CD4-positive, alpha-beta T cell treated with Interferon gamma for 1 hour (primary cell): ENCODE measurements around the gene DGKB.

ENCODE experiments used
- DNase-seq: peaks from one replicate; pipeline ENCODE4 v3.0.0-alpha.2; 2020

DGKB gene

DNA sequence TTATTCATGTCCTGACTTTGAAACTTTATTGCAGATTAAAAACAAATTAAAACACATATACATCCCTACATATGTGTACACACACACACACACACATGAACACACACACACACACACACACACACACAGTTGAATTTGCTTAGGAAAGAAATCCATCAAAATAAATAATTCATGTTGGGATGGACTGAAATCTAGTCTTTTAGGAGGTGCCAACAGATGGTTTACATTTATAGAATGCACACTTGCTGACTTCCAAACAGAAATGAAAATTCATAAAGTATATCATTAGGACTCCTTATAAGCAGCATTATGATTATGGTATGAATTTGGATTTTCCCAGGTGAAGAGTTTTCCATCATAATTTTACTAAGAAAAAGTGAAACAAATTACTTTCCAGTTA is 642.5 kb downstream of the DGKB start:
- DNase-seq: no peak

DNA sequence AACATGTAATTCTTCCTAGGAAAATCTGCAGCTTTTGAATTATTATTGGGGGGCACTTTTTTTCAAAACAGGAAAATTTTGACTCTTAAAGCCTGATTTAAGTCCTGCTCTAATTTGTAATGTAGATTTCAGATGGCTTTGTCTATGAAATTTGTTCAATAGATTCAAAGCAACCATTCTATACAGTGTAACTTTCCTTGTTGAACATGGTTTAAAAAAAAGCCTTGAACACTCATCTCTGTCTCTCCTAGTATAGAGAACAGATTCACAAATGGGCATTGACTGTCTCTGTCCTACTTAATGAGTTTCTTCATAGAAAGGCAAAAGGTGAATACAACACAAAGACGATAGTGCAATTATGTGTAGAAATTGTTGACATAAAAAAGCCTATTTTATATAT is 643.7 kb downstream of the DGKB start:
- DNase-seq: no peak

DNA sequence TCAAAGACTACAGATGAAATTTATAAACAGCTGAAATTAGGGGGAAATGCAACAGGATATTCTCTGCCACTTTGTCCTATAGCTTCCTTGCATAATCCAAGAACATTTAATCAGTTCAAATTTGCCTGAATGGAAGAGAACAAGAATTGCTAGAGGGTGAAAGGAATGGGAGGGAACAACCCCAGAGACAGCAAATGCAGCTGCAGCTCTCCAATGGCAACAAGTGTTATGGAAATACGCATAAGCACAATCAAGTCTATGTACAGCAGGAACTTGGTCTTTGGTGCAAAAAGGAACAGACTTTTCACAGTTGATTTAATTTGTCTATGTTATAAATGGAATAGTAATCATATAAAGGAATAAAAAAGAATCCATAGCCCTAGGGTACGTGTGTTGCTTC is 644.1 kb downstream of the DGKB start:
- no peak for DNase-seq

DNA sequence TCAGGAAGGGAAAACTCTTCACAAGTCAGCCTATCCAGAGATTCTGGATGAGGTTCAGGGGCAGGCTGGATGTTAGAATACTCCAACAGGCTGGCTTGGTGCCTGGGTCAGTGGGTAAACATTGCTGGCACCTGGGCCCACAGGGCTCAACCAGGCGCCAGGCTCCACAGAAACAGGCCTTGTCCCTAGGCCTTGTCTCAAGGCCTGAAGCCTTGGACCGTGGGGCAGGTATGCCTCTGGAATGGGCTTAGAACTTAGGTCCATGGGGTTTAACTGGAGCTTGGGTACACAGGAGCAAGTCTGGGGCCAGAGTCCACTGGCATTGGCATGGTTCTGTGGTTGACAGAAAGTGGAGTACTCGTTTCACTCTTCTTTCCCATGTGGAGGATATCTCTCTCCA is 650.1 kb downstream of the DGKB start:
- DNase-seq: no peak

DNA sequence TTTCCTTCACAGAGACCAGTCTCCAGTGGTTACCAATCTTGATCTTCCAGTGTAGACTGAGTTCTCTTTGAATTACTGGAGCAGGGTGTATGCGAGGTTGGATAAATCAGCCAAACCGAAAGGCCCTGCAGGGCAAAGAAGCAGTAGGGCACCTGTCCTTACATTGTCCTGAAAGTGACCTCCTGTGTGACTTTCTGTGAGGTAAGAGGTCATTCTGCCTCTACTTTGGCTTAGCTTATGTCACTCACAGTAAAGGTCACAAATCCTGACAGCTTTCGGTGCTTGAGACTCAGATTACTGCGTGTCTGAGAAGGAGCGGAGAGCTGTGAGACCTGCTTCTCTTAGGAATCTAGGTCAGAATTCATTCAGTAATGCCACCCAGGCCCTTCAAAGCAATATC is 660.4 kb downstream of the DGKB start:
- DNase-seq: no peak

DNA sequence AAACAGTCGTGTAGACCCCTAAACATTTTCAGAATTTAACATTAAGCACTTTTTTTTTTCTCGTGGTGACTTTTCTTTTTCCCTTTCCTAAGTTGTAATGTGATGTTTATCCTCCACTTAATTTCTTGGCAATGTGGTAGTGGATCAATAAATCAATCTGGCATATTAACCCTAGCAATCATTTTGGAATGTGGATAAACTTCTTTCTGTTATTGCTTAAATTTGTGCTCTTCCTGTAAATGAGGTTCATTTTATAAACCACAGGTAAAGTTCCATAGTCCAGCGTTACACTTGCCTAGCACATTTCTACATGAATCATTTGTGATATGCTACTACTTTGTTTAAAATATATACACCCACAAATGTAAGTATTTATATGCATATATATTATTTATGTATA is 665.7 kb downstream of the DGKB start:
- DNase-seq: no peak

DNA sequence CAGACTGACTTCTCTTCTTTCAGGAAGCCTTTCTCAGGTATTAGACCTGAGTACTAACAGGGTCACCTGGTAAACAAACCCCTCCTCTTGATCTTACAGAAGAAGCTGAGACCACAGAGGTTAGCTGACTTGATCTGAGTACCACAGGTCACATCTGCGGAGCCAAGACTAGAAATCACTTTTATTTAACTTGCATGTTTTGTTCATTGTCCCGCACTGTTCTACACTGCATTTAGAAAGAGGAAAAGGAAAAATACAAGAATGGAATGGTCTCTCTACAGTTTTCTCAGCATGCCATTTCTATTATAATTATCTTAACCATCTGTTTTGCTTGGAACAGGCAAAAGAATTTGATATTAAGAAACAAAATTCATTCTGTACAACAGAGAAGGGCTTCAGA is 667.5 kb downstream of the DGKB start:
- DNase-seq: no peak

DNA sequence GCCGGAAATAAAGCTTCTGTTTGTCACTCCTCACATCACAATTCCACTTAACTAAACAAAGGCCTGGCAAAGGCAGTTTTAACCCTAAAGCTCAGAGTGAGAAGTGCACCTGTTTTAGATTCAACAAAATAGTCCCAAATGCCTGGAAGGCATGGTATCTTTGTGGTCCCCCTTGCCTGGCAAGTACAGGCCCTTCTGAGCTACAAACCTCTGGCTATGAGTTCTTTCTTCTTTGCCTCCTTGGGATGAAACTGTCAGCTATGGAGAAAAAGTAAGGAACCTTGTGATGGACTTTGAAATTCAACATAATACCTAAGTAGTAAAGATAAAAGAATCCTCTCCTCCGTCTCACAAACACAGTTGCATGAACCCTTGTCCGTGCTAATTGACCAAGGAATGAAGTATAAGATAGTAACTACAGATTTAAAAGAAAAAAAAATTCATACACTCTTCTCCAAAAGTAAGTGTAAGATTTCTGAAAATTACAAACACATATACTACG is 668.6 kb downstream of the DGKB start:
- no peak for DNase-seq

DNA sequence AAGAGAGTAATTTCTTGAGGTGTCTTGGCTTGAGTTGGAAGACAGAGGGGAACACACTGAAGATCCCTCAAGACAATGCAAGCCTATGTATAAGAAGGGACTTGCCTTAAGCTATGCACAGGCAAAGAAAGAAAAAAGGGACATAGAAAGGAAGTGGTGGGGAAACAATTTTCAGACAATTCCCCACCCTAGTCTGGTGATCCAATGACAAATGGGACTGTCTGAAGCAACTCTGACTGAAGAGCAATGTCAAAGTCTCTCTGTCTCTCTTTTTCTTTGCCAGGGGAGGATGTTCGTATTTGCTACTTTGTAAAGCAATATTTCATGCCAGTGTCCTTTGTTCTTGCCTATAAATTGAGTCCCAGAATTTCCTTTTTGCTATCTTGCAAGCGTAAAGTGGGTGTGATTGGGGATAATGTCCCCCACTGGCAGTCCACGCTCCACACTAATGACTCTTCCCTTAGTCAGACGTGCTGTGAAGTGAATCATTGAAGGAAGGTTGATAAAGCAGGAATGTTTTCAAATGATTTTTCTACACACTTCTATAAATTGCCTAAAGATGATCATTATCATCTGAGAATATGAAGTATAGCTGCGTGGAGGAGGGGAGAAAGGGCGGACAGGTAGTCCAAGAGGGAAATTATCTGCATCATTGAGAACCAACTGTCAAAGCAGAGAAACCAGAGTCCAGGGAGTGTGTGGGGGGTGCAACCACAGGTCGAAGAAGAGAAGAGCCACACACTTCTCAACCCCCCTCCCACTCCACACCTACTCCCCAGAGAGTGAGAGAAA is 669.3 kb downstream of the DGKB start:
- DNase-seq: no peak

DNA sequence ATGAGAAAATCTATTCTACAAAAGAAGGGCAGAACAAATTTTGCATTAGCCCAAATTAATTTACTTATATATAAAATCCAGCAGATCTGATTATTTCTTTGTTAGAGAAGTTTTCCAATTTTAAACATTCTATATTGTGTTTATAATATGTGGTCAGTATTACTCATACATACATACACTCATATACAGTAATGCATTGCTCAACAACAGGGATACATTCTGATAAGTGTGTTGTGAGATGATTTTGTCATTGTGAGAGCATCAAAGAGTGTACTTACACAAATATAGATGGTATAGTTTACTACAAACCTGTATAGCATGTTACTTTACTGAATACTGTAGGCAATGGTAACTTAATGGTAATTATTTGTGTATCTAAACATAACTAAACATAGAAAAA is 673.5 kb downstream of the DGKB start:
- no peak for DNase-seq

DNA sequence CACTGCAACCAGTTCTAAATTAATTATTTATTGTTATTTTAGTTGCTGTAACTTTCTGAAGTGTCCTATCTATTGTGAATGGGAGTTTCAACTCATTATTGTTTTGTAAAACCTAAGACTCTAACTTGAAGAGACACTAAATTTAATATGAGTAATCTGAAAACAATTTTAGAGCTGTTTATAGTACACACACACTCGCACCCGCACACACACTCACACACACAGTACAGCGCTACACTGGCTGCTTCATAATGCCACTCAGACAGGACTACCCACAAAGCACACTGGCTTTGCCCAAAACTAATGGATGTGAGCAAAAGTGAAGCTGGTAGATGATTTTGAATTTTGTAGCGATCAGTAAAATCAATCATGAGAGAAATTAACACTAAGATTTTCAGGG is 674.2 kb downstream of the DGKB start:
- DNase-seq: no peak

DNA sequence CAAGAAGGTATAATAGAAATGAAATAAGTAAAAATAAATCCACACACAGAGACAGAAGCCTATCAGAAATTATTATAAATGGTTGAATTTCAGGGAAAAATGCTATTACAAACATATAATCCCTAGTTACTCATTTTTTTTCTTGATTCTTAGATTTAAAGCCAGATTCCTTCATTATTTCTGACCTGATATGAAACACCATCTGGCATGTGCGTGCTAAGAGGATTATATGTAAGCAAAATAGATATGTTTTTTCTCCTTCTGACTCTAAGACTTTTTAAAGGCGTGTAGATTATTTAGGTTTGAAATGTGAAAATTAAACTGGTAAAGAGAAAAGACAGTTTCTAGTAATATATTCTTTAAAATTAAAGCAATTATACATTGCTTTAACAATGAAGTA is 676.4 kb downstream of the DGKB start:
- DNase-seq: no peak

DNA sequence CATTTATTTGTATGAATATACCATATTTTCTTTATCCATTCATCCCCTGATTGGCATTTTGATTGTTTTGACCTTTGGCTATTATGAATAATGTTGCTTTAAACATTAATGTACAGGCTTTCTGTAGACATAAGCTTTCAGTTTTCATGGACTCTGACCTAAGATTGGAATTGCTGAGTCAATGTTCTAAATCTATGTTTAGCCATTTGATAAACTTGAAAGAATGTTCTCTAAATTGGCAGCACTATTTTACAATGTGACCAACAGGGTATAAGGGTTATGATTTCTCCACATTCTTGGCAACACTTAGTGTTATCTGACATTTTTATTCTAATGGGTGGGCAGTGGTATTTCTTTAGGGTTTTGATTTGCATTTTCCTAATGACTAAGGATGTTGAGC is 683.4 kb downstream of the DGKB start:
- no peak for DNase-seq

DNA sequence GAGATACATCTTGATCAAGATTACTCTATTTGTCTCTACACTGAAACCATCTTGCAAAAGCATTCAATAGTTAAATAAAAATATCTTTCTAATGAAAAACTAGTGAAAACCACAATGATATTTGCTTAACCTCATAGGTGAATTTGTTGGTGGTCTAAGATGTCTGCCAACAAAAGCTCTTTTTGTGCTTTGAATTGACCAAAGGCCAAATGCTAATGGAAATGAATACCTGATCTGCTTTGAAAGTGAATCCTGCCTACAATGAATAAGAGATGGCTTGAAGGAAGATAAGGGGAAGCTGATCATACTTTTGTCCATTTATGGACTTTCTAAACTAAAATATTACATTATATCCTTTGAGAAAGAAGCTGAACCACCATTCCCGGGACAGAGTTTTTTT is 684.2 kb downstream of the DGKB start:
- DNase-seq: no peak

DNA sequence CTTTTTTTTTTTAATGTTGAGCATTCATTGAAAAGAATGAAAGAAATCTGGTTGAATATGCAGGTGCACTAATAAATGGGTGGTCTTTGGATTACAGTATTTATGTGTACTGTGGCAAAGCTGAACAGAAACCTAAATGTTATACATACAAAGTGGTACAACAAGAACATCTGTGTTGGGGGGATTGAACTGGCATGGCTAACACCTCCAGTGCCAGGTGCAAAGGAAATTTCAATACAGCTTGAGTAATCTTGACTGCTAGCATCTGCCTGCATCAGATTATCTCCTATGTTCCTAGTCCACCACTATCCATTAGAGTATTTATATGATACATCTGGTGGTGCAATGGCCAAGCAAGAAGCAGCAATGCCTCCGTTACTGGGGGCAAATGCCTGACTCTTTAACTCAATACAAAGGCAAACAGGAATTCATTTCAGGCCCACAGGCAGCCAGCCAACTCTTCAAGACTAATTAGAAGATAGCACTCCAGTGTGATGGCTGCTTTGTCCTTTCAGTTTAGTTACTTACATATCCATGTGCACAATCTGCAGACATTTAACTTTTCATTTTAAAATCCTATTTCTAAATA is 692.6 kb downstream of the DGKB start:
- no peak for DNase-seq

DNA sequence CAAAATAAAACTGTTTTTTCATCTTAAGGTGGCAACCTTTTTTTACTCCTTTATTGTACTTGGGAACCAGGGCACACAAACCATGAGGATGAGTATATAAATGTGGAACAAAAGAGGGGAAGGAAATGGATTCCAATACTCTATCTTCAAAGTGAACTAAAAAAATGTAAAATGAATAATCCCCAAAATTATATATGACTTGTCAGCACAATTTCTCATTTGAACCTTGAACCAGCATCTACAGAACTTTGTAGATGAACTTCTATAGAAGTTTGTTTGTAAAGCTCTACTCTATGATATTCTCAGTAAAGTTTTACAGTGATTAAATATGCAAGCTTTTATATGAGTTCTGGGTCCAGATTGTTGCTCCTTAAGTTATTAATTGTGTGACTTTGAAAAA is 694.8 kb downstream of the DGKB start:
- DNase-seq: no peak

DNA sequence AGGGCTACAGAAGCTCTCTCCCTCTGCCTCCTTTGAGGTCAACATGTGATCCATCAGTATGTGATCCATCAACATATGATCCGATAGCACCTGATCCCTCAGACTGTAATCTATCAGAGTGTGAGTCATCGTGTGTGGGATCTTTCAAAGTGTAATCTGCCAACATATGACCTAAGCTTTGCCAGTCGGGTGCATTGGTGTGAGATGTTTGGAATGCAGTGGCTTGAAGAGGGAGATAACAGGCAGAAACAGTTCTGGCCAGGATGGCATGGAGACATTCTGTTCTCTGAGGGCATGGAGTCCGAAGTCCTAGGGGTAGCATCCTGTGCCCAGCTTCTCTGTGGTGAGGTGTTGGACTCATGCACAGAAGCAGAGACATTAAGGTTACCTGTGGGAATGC is 695.4 kb downstream of the DGKB start:
- DNase-seq: no peak

DNA sequence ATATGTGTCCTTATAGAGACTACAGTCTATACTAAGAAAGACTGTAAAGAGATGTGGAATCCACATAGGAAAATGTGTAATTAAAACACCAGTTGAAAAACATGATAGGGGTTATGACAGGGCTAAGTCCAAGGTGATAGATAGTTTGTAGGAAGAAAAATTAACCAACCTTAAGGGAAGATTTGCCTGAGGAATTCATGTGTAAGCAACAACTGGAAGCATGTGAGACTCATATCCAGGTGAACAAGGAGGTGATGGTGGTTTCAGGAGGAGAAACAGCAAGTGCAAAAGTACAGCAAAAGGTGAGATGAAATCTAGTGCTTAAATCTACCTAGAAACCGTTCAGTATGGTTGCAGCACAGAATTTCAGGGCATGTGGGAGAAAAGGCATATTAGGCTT is 696.4 kb downstream of the DGKB start:
- no peak for DNase-seq

DNA sequence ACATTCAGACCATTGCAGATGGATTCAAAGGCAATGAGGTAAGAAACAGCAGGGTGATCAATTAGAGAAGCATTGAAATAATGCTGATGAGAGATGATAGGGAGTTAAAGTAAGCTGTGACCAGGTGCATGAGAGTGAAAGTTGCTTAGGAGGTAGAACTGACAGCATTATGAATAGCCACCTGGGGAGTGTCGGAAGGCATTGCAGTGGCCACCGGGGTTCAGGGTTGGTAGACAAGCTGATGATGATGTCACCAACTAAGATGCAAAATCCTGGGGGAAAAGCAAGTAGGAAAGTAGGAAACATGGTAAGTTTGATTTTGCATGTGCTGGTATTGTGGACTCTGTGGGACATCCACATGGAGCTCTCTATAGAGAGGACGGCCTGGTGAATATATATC is 701.2 kb downstream of the DGKB start:
- no peak for DNase-seq

DNA sequence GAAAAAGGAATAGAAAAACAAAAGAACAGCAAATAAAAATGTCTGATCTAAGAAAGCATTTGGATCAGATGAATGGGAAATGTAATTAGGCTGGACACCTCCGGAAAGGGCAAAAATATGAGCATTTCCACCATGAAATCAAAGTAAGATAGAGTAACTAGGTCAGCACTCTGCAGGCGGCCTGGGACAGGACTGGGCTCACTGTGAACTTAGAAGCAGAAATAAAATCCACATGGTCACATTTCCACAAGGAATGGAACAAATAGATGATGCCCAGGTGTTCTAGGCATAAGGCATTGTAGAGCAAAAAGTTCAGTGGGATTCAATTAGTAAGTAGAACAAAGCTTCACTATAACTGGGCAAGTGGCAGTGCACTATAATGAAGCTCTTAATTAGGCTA is 703.2 kb downstream of the DGKB start:
- no peak for DNase-seq

DNA sequence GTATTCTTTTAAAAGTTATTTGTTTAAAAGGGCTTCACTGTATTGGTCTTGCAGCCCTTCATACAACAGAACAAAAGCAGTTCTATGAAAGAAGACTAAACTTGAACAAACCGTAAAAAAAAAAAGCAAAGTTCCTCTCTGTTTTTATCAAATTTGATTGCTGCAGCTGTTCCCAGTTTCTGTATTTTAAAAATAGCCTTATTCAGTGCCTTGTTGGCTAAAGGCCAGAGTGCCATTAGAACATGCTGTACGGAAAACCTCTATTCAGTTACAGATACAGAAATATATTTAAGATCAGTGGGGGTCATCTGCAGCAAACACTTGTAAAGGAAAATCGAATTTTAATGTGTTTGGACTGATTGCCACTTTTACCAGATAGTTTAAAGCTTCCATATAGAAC is 705.3 kb downstream of the DGKB start:
- no peak for DNase-seq

DNA sequence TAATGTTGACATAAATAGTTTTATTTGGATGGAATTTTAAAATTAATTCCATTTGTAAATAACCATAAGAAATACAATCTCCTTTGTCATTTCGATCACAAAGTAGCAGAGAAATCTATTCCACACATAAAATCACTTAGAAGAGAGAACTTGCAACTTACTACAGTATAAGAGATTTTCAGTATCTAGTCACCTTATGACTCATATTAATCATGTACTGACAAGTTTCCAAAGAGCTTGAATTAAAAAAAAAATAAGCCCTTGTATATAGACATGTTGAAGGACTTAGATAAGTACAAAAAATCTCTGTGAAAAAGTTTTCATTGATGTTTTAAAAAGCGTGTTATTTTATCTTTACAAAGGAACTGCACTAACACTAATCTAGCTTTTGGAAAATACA is 706.0 kb downstream of the DGKB start:
- no peak for DNase-seq

DNA sequence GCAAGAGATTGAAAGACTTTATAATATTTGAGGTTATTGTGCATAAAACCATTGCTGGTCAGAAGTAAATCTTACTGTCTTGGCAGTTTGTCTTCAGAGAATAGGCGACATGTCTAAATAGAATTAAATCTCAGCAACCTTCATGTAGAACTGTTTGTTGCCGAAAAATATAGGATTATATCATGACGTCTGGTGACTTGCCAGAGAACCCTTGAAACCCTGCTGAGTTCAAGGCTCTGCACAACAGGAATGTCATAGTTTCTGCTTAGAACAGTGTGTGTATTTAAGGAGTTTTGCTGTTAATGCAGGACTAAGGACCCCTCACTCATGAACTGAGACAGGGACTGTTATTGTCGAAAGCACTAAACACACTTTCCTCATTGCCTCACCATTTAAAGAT is 706.7 kb downstream of the DGKB start:
- no peak for DNase-seq

DNA sequence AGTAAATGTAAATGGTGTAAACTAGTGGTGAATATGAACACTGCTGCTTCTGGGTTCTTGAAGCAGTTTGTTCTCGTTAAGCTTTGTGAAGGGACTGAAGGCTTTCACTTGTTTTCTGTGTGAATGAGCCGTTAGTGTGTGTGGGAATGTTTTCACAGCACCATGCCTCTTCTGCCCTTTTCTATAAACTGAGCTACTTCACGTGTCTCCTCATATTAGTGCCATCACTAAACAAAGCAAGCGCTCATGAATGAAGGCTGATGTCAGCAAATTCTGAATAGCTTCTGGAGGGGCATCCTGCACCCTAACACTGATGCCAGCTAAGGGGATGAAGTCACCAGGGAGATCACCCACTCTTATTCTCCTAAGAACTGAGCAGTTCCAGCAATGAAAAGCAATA is 707.5 kb downstream of the DGKB start:
- no peak for DNase-seq

DNA sequence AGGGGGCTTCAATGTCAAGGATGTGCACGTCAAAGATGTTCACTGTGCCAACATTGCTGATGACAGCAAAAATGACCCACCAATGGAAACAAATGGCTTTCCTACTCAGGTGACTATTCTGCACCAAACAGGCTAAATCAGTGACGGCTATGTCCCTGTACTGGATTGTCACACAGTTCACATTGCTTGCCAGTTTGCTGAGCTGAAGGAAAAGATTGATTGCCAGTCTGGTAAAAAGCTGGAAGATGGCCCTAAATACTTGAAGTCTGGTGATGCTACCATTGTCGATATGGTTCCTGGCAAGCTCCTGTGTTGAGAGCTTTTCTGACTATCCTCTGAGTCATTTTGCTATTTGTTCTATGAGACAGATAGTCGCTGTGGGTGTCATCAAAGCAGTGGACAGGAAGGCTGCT is 710.9 kb downstream of the DGKB start:
- no peak for DNase-seq
